OCI-LY1 (cell line): ENCODE data around the gene ITPK1.

Source experiments
- EZH2 ChIP-seq: fragments of 200-600 bp; sonication (generic), shearing (Covaris generic); IDR thresholded peaks from 2 replicates; pipeline ENCODE4 v1.8.0; 2017; ENCODE audit warnings: borderline replicate concordance, mixed run types, mild to moderate bottlenecking, antibody characterized with exemption, low read length, moderate library complexity, mixed read lengths
- TF ChIP-seq, protein P1 (sequence below): fragments of 200-600 bp; sonication (generic), shearing (Covaris generic); IDR thresholded peaks from 2 replicates; pipeline ENCODE4 v1.5.1; 2017; ENCODE audit warnings: mild to moderate bottlenecking, antibody characterized with exemption, low read length, moderate library complexity, mixed read lengths

DNA sequence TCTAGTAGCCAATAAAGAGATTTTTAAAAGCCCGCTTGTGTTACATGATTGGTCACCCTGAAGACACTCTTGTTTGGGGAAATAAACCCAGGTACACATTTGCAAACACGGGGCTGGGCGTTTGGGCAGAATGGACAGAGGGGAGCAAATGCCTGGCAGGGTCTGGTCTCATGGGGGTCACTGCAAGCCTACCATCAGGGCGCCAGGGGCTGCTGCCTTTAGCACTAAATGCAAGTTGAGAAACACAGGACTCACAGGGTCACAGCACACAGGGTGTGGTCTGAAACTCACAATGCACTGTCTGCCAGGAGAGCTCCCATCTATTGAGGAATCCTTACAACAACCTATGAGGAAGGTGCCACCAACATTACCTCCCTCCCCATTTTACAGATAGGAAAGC, 130.2 kb downstream of the ITPK1 start:
- no peak for TF ChIP-seq EZH2
- TF ChIP-seq, protein P1, sequence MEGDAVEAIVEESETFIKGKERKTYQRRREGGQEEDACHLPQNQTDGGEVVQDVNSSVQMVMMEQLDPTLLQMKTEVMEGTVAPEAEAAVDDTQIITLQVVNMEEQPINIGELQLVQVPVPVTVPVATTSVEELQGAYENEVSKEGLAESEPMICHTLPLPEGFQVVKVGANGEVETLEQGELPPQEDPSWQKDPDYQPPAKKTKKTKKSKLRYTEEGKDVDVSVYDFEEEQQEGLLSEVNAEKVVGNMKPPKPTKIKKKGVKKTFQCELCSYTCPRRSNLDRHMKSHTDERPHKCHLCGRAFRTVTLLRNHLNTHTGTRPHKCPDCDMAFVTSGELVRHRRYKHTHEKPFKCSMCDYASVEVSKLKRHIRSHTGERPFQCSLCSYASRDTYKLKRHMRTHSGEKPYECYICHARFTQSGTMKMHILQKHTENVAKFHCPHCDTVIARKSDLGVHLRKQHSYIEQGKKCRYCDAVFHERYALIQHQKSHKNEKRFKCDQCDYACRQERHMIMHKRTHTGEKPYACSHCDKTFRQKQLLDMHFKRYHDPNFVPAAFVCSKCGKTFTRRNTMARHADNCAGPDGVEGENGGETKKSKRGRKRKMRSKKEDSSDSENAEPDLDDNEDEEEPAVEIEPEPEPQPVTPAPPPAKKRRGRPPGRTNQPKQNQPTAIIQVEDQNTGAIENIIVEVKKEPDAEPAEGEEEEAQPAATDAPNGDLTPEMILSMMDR = no peak
